Hepatocyte (in vitro differentiated cells): ENCODE measurements around the gene RIC8B.

Source experiments
- EZH2 ChIP-seq: fragments of 200-600 bp; sonication (generic); IDR thresholded peaks from 2 replicates; pipeline ENCODE4 v1.6.1; 2016; ENCODE audit warnings: antibody characterized with exemption, mild to moderate bottlenecking, borderline replicate concordance
- EZH2phosphoT487 ChIP-seq: fragments of 200-600 bp; sonication (generic); IDR thresholded peaks from one replicate; pipeline ENCODE4 v1.6.1; 2018; ENCODE audit warnings: antibody characterized with exemption, mild to moderate bottlenecking, low read depth, moderate library complexity; ENCODE audit not compliant: unreplicated experiment, severe bottlenecking
- TF ChIP-seq, protein P1 (sequence below): fragments of 200-600 bp; sonication (generic); IDR thresholded peaks from 2 replicates; pipeline ENCODE4 v1.5.1; 2016; ENCODE audit warnings: antibody characterized with exemption, mild to moderate bottlenecking; ENCODE audit not compliant: poor library complexity

GRCh38 chr12:106741247-106741646 is 33.2 kb upstream of the RIC8B start:
- TF ChIP-seq, protein P1, sequence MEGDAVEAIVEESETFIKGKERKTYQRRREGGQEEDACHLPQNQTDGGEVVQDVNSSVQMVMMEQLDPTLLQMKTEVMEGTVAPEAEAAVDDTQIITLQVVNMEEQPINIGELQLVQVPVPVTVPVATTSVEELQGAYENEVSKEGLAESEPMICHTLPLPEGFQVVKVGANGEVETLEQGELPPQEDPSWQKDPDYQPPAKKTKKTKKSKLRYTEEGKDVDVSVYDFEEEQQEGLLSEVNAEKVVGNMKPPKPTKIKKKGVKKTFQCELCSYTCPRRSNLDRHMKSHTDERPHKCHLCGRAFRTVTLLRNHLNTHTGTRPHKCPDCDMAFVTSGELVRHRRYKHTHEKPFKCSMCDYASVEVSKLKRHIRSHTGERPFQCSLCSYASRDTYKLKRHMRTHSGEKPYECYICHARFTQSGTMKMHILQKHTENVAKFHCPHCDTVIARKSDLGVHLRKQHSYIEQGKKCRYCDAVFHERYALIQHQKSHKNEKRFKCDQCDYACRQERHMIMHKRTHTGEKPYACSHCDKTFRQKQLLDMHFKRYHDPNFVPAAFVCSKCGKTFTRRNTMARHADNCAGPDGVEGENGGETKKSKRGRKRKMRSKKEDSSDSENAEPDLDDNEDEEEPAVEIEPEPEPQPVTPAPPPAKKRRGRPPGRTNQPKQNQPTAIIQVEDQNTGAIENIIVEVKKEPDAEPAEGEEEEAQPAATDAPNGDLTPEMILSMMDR: no peak
- TF ChIP-seq EZH2 (no peak), EZH2phosphoT487 (no peak)
